Measurements from ENCODE around the gene EXOC4.

The EXOC4 gene

GRCh38 chr7:133709036-133709880, 456.4 kb downstream of the EXOC4 start:
- H3K36me3 ChIP-seq (ENCODE audit: control insufficient read depth, low read length) = no peaks in the 10 kb centered on the region
- TF ChIP-seq EZH2phosphoT487 (IDR thresholded peaks at IDR 0.05; ENCODE audit: borderline replicate concordance, low read length) (no peak), CTCF (IDR thresholded peaks at IDR 0.05; ENCODE audit: low read depth, low read length, poor library complexity, severe bottlenecking) (no peak)
- H3K9me2 ChIP-seq (replicated peaks; ENCODE audit: control insufficient read depth, low read length) = no peaks in the 10 kb centered on the region
- H3K4me2 ChIP-seq (ENCODE audit: low read length) = no peak overlapping the region
- H3K4me3 ChIP-seq (ENCODE audit: low read length) = no peak overlapping the region
- no peaks in the 10 kb centered on the region for H3F3A ChIP-seq (ENCODE audit: control insufficient read depth, insufficient read depth)
- H3K27me3 ChIP-seq (ENCODE audit: control insufficient read depth, low read length) = no peaks in the 10 kb centered on the region
- H3K27ac ChIP-seq (ENCODE audit: low read depth, low read length) = no peak overlapping the region
- no peaks in the 10 kb centered on the region for H3K9me3 ChIP-seq (ENCODE audit: control insufficient read depth, insufficient read depth, low read length)
- H4K20me1 ChIP-seq (ENCODE audit: control insufficient read depth, insufficient read depth, low read depth, low read length) = no peaks in the 10 kb centered on the region
- H3K4me1 ChIP-seq (ENCODE audit: control insufficient read depth, low read length) = no peaks in the 10 kb centered on the region
- H3K79me2 ChIP-seq (ENCODE audit: control insufficient read depth, low read length) = no peaks in the 10 kb centered on the region

GRCh38 chr7:133712544-133712943, 459.7 kb downstream of the EXOC4 start:
- H3K9me2 ChIP-seq (replicated peaks; ENCODE audit: control insufficient read depth, low read length) = no peaks in the 10 kb centered on the region
- H4K20me1 ChIP-seq (ENCODE audit: control insufficient read depth, insufficient read depth, low read depth, low read length) = no peaks in the 10 kb centered on the region
- H3K9me3 ChIP-seq (ENCODE audit: control insufficient read depth, insufficient read depth, low read length) = no peaks in the 10 kb centered on the region
- no peaks in the 10 kb centered on the region for H3K79me2 ChIP-seq (ENCODE audit: control insufficient read depth, low read length)
- no peaks in the 10 kb centered on the region for H3K27me3 ChIP-seq (ENCODE audit: control insufficient read depth, low read length)
- H3K36me3 ChIP-seq (ENCODE audit: control insufficient read depth, low read length) = no peaks in the 10 kb centered on the region
- TF ChIP-seq EZH2phosphoT487 (IDR thresholded peaks at IDR 0.05; ENCODE audit: borderline replicate concordance, low read length) = no peak
- TF ChIP-seq CTCF (IDR thresholded peaks at IDR 0.05; ENCODE audit: low read depth, low read length, poor library complexity, severe bottlenecking) = no peak
- H3F3A ChIP-seq (ENCODE audit: control insufficient read depth, insufficient read depth) = no peaks in the 10 kb centered on the region
- no peak overlapping the region for H3K4me3 ChIP-seq (ENCODE audit: low read length)
- H3K27ac ChIP-seq (ENCODE audit: low read depth, low read length) = no peak overlapping the region
- no peak overlapping the region for H3K4me2 ChIP-seq (ENCODE audit: low read length)
- H3K4me1 ChIP-seq (ENCODE audit: control insufficient read depth, low read length) = no peaks in the 10 kb centered on the region

- H3K79me2 ChIP-seq (ENCODE audit: control insufficient read depth, low read length) = no peaks in the 10 kb centered on the region
- H3K36me3 ChIP-seq (ENCODE audit: control insufficient read depth, low read length) = no peaks in the 10 kb centered on the region
- H3K4me3 ChIP-seq (ENCODE audit: low read length) = no peak overlapping the region
- no peaks in the 10 kb centered on the region for H3K9me3 ChIP-seq (ENCODE audit: control insufficient read depth, insufficient read depth, low read length)
- no peak overlapping the region for H3K4me2 ChIP-seq (ENCODE audit: low read length)
- no peak for TF ChIP-seq EZH2phosphoT487 (IDR thresholded peaks at IDR 0.05; ENCODE audit: borderline replicate concordance, low read length)
- no peak for TF ChIP-seq CTCF (IDR thresholded peaks at IDR 0.05; ENCODE audit: low read depth, low read length, poor library complexity, severe bottlenecking)
- H3K27me3 ChIP-seq (ENCODE audit: control insufficient read depth, low read length) = no peaks in the 10 kb centered on the region
- no peaks in the 10 kb centered on the region for H3F3A ChIP-seq (ENCODE audit: control insufficient read depth, insufficient read depth)
- no peaks in the 10 kb centered on the region for H4K20me1 ChIP-seq (ENCODE audit: control insufficient read depth, insufficient read depth, low read depth, low read length)
- H3K4me1 ChIP-seq (ENCODE audit: control insufficient read depth, low read length) = no peaks in the 10 kb centered on the region
- H3K9me2 ChIP-seq (replicated peaks; ENCODE audit: control insufficient read depth, low read length) = no peaks in the 10 kb centered on the region
- H3K27ac ChIP-seq (ENCODE audit: low read depth, low read length) = no peak overlapping the region
Measured at GRCh38 chr7:133714654-133715053, 461.8 kb downstream of the EXOC4 start.

All from DOHH2 (cell line).